GM18505 (cell line): ENCODE measurements around the gene ST6GAL1.
"Not testable (repeated sequence)": the region's sequence is repeated elsewhere in the genome, so short reads cannot be mapped to it uniquely, and the experiment has no call there.

ENCODE experiments used
- ATAC-seq: cut with Tn5 transposase; IDR thresholded peaks from one replicate; pipeline ENCODE4 v1.9.1; 2021; ENCODE audit not compliant: unreplicated experiment
- POLR2A ChIP-seq: IDR thresholded peaks from 4 replicates; pipeline ENCODE4 v1.6.1; 2011; ENCODE audit warnings: borderline replicate concordance; ENCODE audit not compliant: insufficient read depth, insufficient read length; ENCODE audit errors: extremely low read depth

ST6GAL1 gene

GRCh38 chr3:187019542-187020072 is 89.3 kb downstream of the ST6GAL1 start:
- no peak for ATAC-seq
- TF ChIP-seq POLR2A: no peak

GRCh38 chr3:187020376-187020775 is 90.0 kb downstream of the ST6GAL1 start:
- peak; percentile 18 for TF ChIP-seq POLR2A
- ATAC-seq: no peak

- peak; percentile 79 for TF ChIP-seq POLR2A
- ATAC-seq: peak; percentile 35
These were observed 91.5 kb downstream of the ST6GAL1 start for GRCh38 chr3:187021748-187022402.

DNA sequence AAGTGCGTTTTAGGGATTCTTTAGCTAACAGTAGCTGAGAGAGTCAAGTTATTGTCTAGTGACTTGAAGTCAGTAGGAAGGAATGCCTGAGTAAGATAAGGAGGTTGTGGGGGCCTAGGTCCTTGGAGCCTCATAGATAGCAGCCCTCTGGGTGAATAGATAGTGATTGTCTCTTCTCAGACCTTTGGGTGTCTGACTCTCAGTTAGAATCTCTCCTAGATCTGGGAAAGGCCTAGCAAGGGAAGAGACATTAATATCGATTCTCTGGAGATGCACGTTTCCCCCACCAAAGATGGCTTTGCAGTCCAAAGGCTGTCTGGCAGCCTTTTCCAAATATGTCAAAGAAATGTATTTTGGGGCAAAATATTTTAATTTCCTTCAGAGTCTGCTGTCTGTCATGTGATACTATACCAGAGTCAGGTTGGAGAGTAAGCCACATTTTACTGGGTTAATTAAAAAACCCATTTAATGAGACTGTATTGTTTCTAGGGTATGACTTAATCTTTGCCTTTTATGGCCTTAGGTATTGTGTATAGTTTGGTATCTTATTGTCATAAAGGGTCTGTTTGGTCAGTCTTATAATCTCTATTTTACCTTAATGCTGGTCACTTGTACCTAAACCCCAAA is 92.2 kb downstream of the ST6GAL1 start:
- no peak for ATAC-seq
- no peak for TF ChIP-seq POLR2A

GRCh38 chr3:187023340-187023739 is 93.0 kb downstream of the ST6GAL1 start:
- not testable (repeated sequence) for ATAC-seq

- no peak for ATAC-seq
- TF ChIP-seq POLR2A: no peak
These were observed 94.4 kb downstream of the ST6GAL1 start for GRCh38 chr3:187024536-187025226.

DNA sequence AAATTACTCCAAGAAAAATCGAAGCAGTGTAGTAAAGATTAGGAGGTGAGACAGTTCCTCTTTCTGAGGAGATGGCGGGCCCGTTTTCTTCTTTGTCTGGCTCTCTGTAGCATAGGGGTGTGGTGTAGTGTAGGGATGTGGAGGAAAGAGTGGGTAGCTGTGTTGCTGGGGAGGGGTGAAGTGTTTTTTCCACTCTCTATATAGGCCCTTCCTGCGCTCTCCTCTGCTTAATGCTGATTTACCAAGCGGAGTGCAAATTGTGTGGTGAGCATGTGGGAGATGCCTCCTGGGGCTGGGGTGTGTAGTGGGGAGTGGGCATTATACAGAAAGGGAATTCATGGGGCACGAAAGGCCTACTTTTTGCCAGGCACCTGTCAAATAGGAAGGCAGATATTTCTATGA is 94.9 kb downstream of the ST6GAL1 start:
- peak; percentile 40 for TF ChIP-seq POLR2A
- ATAC-seq: no peak

DNA sequence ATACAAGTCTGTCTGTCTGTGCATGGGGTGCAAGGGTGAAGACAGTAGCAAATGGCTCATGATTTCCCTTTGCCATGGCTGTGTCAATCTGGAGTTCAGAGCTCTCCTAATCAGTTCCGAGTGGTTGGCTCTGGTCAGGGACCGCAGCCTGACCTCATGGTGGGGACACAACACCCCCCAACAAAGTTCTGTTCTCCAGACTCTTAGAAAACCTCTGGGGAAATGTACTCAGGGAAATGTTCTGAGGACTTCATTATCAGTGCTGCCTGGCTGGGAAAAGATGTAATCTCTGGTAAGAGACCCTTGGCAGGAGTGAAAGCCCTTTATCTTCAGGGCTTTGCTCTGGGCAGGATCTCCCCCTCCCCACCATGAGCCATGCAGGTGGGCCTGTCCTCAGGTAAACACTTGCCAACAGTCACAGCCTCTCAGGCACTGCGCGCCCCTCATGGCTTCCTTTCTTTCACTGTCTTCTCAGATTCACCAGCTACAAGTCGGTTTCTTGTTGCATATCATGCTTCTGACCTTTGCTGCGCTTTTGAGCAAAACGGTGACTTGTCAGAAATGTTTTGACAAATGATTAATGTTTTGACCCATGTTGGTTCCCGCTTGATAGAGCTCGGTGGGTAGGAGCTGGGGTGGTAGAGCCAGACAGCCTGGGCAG is 95.5 kb downstream of the ST6GAL1 start:
- peak; percentile 47 for TF ChIP-seq POLR2A
- peak; percentile 28 for ATAC-seq

DNA sequence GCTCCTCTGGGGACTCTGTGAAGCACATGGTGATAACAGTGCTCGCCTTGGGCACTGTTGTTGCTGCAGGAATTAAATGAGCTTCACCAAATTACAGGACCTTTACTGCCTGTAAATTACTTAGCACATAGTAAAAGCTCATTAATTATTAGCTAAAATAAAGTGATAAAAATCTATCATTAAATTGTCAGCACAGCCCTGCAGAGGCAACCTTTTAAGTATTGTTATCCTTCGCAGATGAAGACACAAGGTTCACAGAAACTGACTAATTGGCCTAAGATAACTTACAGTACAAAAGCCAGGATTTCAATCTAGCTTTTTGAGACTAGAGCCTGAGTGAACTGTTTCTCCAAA is 96.0 kb downstream of the ST6GAL1 start:
- no peak for ATAC-seq
- TF ChIP-seq POLR2A: no peak

- TF ChIP-seq POLR2A: peak; percentile 28
- ATAC-seq: no peak
These were observed 97.4 kb downstream of the ST6GAL1 start for GRCh38 chr3:187027531-187028278.

DNA sequence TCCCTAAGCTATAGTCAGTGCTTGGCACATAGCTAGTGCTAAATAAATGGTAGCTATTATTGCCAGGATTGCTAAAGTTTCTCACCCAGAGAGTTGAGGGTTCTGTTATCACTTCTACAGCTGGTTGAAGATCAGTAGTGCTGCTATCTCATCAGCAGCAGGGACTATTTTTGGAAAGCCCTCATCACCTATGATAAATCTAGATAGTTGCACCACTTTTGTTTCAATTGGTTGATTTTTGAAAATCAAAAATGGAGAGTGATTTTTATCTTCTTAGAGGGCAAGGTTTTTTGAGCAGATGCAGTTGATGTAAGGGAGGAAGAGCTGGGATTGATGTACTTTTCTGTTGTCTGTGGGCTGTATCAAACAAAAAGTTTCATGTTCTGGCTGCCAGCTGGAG is 101.6 kb downstream of the ST6GAL1 start:
- no peak for ATAC-seq
- TF ChIP-seq POLR2A: no peak

DNA sequence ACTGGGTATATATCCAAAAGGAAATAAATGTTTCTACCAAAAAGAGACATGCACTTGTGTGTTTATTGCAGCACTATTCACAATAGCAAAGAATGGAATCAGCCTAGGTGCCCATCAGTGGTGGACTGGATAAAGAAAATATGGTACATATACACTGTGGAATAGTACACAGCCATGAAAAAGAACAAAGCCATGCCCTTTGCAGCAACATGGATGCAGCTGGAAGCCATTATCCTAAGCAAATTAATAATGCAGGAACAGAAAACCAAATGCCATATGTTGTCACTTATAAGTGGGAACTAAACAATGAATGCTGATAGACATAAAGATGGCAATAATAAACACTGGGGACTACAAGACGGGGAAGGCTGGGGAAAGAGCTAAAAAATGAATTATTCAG is 106.1 kb downstream of the ST6GAL1 start:
- ATAC-seq: no peak
- TF ChIP-seq POLR2A: no peak
